Rectal smooth muscle tissue (tissue), 1 donor: Measurements from ENCODE around the gene ADTRP.

ENCODE experiments used
- H3K27ac ChIP-seq: one replicate; pipeline ENCODE4 v1.7.0; 2013; ENCODE audit warnings: low read depth, low read length, inconsistent platforms
- H3K27me3 ChIP-seq: one replicate; pipeline ENCODE4 v1.7.0; 2013; ENCODE audit warnings: low read length; ENCODE audit not compliant: control insufficient read depth, insufficient read depth
- H3K36me3 ChIP-seq: one replicate; pipeline ENCODE4 v1.7.0; 2013; ENCODE audit warnings: low read length; ENCODE audit not compliant: control insufficient read depth, insufficient read depth
- H3K4me1 ChIP-seq: one replicate; pipeline ENCODE4 v1.7.0; 2013; ENCODE audit warnings: low read length; ENCODE audit not compliant: control insufficient read depth, insufficient read depth
- H3K4me3 ChIP-seq: one replicate; pipeline ENCODE4 v1.7.0; 2013; ENCODE audit warnings: low read length
- H3K9ac ChIP-seq: one replicate; pipeline ENCODE4 v1.7.0; 2013; ENCODE audit warnings: low read length

Gene ADTRP

DNA sequence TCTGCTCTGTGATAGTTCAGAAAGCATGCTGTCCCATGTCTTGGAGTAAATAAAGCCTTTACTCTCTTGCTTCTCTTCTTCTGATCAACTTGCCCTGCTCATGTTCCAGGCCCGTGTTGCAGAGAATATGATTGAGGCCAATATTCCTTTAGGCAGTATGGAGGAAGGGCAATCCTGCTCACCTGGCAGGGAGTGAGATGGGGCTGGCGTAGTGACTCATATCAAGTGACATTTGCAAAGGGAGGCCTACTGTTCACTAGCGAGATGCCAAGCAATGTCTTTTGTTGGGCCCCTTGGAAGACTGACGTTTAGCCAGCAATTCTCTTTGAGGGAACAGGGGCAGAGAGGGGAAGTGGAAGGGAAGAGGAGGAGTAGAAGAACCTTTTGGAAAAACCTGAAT is 19.7 kb downstream of the ADTRP start:
- Histone ChIP-seq H3K27me3 (no peaks in the 10 kb centered on the region), H3K4me3 (no peak overlapping the region), H3K27ac (no peak overlapping the region), H3K36me3 (no peaks in the 10 kb centered on the region), H3K4me1 (peaks cover 15% of the 10 kb centered on the region), H3K9ac (no peak overlapping the region)

- no peak overlapping the region for H3K9ac ChIP-seq
- no peak overlapping the region for H3K4me3 ChIP-seq
- H3K36me3 ChIP-seq, result no peaks in the 10 kb centered on the region
- H3K27me3 ChIP-seq, result no peaks in the 10 kb centered on the region
- no peak overlapping the region for H3K27ac ChIP-seq
- H3K4me1 ChIP-seq, result no peaks in the 10 kb centered on the region
Measured at GRCh38 chr6:11756726-11757125, 21.9 kb downstream of the ADTRP start.

DNA sequence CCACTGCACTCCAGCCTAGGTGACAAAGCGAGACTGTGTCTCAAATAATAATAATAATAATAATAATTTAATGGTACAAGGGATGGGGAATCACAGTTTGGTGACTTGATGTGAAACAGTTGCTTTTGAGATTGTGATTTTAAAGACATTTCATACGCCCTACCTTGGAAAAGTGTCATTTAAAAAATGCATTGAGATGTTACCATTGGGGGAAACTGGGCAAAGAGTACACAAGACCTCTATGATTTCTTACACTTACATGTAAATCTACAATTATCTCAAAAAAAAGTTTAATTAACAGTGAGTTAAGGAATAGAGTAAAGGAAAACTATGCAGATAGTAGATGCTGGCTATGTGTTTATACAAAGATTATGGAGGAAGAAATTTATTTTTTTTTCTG is 22.3 kb downstream of the ADTRP start:
- no peak overlapping the region for H3K27ac ChIP-seq
- H3K4me1 ChIP-seq, result no peaks in the 10 kb centered on the region
- no peak overlapping the region for H3K4me3 ChIP-seq
- H3K36me3 ChIP-seq, result no peaks in the 10 kb centered on the region
- no peak overlapping the region for H3K9ac ChIP-seq
- H3K27me3 ChIP-seq, result no peaks in the 10 kb centered on the region

DNA sequence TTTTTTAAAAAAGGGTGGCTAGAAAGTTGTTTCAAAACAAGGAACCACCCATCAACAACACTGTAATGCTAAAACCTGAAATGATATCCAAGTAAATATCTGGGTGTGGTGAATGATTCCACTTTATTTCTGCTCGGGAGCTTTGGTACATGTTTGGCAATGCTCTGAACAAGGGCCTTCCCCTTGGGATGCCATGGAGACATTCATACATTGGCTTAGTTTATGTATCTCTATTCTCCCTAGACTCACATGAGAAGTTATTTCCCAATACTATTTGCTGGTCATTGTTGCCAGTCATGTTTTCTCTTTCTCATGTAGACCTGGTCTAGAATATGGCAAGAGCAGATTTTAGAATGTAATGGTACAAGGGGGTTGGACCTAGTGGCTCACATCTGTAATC is 22.9 kb downstream of the ADTRP start:
- Histone ChIP-seq H3K9ac (no peak overlapping the region), H3K4me1 (no peaks in the 10 kb centered on the region), H3K36me3 (no peaks in the 10 kb centered on the region), H3K27me3 (no peaks in the 10 kb centered on the region), H3K4me3 (no peak overlapping the region), H3K27ac (no peak overlapping the region)

DNA sequence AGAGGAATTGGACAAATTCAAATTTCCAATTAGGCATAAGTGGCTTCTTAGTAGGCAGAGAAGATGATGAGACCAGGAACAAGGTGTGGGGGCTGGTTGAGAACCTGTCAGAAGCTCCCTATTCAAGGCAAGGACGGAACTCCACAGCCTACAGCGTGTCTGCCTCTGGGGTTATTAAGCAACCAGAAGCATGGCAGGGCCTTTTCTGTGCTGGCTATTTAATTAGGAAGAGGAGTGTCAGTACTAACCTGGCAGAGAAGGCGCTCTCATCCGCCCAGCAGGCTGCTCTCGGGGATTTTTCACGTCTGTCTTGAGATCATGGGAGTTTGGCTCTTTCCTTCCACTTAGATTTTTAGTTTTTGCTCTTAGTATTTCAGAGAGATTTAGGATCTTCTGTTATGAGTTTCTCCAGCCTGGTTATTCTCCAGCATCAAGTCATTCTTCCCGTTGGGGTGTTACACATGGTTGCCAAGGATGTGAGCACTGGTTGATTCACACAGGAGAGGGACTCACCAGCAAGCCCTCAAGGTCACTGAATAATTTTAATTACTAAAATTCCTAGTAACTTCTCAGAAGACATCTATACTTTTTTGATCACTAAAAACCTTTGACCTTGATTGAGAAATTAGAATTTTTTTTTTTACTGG is 23.9 kb downstream of the ADTRP start:
- Histone ChIP-seq H3K4me1 (no peaks in the 10 kb centered on the region), H3K36me3 (no peaks in the 10 kb centered on the region), H3K27me3 (no peaks in the 10 kb centered on the region), H3K9ac (no peak overlapping the region), H3K27ac (no peak overlapping the region), H3K4me3 (no peak overlapping the region)

GRCh38 chr6:11753798-11754197 is 24.8 kb downstream of the ADTRP start:
- Histone ChIP-seq H3K27me3 (no peaks in the 10 kb centered on the region), H3K4me3 (no peak overlapping the region), H3K27ac (no peak overlapping the region), H3K36me3 (no peaks in the 10 kb centered on the region), H3K9ac (no peak overlapping the region), H3K4me1 (no peaks in the 10 kb centered on the region)

DNA sequence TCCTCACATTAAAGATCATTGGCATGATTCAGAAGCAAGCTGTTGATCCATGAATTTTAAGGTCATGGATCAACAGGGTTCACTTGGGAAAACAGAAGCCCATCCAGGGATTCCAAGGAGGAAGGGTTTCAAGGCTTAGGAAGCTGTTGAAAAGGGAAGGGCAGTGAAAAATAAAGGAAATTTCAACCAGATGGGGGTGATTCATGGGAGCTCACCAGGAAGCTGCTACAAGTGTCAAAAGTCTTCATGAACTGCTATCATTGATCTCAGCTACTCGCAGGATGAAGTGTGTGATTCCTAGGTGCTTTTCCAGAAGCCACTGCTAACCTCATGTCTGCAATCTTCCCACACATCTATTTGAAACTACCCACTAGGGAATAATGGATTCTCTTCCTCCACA is 26.2 kb downstream of the ADTRP start:
- Histone ChIP-seq H3K27ac (no peak overlapping the region), H3K4me1 (no peaks in the 10 kb centered on the region), H3K27me3 (no peaks in the 10 kb centered on the region), H3K36me3 (no peaks in the 10 kb centered on the region), H3K4me3 (no peak overlapping the region), H3K9ac (no peak overlapping the region)

DNA sequence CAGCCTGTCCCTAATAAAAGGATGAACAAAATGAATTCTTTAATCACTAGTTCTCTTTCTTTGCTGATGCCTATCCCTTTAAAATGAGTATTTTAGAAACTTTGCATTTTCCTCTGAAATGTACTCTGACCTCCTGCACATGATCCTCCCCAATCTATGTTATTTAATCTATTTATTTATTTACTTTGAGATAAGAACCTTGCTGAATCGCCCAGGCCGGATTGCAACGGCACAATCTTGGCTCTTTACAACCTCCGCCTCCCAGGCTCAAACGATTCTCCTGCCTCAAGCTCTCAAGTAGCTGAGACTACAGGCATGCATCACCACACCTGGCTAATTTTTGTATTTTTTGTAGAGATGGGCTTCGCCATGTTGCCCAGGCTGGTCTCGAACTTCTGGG is 27.9 kb downstream of the ADTRP start:
- Histone ChIP-seq H3K27me3 (no peaks in the 10 kb centered on the region), H3K4me3 (no peak overlapping the region), H3K36me3 (no peaks in the 10 kb centered on the region), H3K9ac (no peak overlapping the region), H3K27ac (no peak overlapping the region), H3K4me1 (no peaks in the 10 kb centered on the region)

DNA sequence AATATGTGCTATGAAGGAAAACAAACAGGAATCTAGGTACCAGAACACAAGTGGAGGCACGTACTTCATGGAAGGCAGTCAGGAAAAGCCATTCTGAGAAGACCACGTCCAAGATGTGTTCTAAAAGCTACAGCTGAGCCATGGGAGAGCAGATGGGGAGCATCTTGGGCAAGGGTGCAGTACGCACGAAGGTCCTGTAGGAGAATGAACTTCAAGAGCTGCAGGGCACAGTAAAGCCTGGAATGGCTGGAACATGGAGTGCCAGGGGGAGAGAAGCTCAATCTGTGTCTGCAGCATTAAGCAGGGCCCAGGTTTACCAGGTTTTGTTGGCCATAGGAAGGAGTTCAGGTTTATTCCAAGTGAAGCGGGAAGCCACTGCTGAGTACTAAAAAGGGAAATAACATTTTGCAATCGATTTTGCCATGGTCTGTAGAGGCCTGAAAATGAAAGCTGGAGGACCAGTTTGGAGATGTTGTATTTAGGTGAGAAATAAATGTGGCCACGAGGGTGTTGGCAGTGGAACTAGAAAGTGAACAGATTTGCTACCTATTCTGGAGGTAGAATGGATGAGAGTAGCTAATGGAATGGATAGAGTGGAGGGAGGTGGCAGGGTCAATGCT is 29.9 kb downstream of the ADTRP start:
- no peaks in the 10 kb centered on the region for H3K27me3 ChIP-seq
- no peaks in the 10 kb centered on the region for H3K4me1 ChIP-seq
- no peaks in the 10 kb centered on the region for H3K36me3 ChIP-seq
- H3K9ac ChIP-seq, result no peak overlapping the region
- H3K4me3 ChIP-seq, result no peak overlapping the region
- no peak overlapping the region for H3K27ac ChIP-seq

- Histone ChIP-seq H3K4me3 (no peak overlapping the region), H3K4me1 (no peaks in the 10 kb centered on the region), H3K36me3 (no peaks in the 10 kb centered on the region), H3K9ac (no peak overlapping the region), H3K27ac (no peak overlapping the region), H3K27me3 (no peaks in the 10 kb centered on the region)
Measured at GRCh38 chr6:11747021-11747420, 31.6 kb downstream of the ADTRP start.

DNA sequence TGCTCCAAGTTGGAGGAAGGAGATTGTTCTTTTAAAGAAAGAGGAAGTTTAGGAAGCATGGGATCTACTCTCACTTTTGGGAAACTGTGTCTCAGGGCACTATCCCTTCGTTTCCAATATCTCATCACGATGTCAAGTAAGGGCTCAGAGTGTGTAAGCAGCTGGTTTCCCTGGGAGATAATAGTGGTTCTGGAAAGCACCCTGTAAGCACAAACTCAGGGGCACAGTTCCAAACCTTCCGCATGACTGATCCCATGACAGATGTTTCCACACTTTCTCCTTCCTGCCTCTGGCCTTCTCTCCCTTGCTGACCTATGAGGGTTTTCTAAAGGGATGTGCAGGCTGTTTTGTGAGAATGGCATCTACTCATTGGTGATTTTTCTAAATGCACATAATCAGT is 33.9 kb downstream of the ADTRP start:
- no peaks in the 10 kb centered on the region for H3K4me1 ChIP-seq
- no peak overlapping the region for H3K4me3 ChIP-seq
- no peak overlapping the region for H3K9ac ChIP-seq
- H3K27ac ChIP-seq, result peak overlapping the region; percentile 10
- H3K27me3 ChIP-seq, result no peaks in the 10 kb centered on the region
- H3K36me3 ChIP-seq, result no peaks in the 10 kb centered on the region

GRCh38 chr6:11744101-11744500 is 34.5 kb downstream of the ADTRP start:
- Histone ChIP-seq H3K9ac (no peak overlapping the region), H3K4me1 (no peaks in the 10 kb centered on the region), H3K27ac (no peak overlapping the region), H3K36me3 (no peaks in the 10 kb centered on the region), H3K4me3 (no peak overlapping the region), H3K27me3 (no peaks in the 10 kb centered on the region)

GRCh38 chr6:11740875-11741274 is 37.7 kb downstream of the ADTRP start:
- Histone ChIP-seq H3K4me3 (no peak overlapping the region), H3K27ac (no peak overlapping the region), H3K27me3 (no peaks in the 10 kb centered on the region), H3K4me1 (no peaks in the 10 kb centered on the region), H3K9ac (no peak overlapping the region), H3K36me3 (no peaks in the 10 kb centered on the region)
